HepG2 (cell line): ENCODE measurements around the gene ABHD18. TPM values are rescaled to one million over a fixed set of nuclear protein-coding genes. Genes with fewer than 3 reads are reported as not detected.

Experiments used
- DMTF1 ChIP-seq: sonication (generic); formaldehyde crosslinking; IDR thresholded peaks from 2 replicates; pipeline ENCODE4 v1.4.0; 2020; ENCODE audit warnings: mild to moderate bottlenecking, missing genetic modification reagents
- ETV6 ChIP-seq: sonication (generic); formaldehyde crosslinking; conservative IDR thresholded peaks from 2 replicates; pipeline ENCODE4 v1.4.0; 2020; ENCODE audit warnings: missing genetic modification reagents
- FOXJ3 ChIP-seq: sonication (generic); formaldehyde crosslinking; IDR thresholded peaks from 2 replicates; pipeline ENCODE4 v1.4.0; 2020; ENCODE audit warnings: missing genetic modification reagents, mild to moderate bottlenecking, borderline replicate concordance
- HHEX ChIP-seq: IDR thresholded peaks from 2 replicates; pipeline ENCODE4 v1.6.1; 2016; ENCODE audit warnings: control low read depth
- KLF11 ChIP-seq: IDR thresholded peaks from 2 replicates; pipeline ENCODE4 v1.6.1; 2016; ENCODE audit warnings: missing compliant biosample characterization
- KMT2B ChIP-seq: IDR thresholded peaks from 2 replicates; pipeline ENCODE4 v1.6.1; 2016; ENCODE audit warnings: missing genetic modification reagents, missing compliant biosample characterization
- NBN ChIP-seq: fragments of 450-650 bp; conservative IDR thresholded peaks from 2 replicates; pipeline ENCODE4 v1.6.1; 2017
- NR2F2 ChIP-seq: IDR thresholded peaks from 2 replicates; pipeline ENCODE4 v1.6.1; 2012; ENCODE audit warnings: low read depth, inconsistent platforms, borderline replicate concordance
- RARG ChIP-seq: sonication (generic); formaldehyde crosslinking; IDR thresholded peaks from 2 replicates; pipeline ENCODE4 v1.4.0; 2020; ENCODE audit warnings: low read depth, mild to moderate bottlenecking, missing genetic modification reagents
- REL ChIP-seq: sonication (generic); formaldehyde crosslinking; conservative IDR thresholded peaks from 2 replicates; pipeline ENCODE4 v1.8.0; 2022; ENCODE audit warnings: mild to moderate bottlenecking, missing genetic modification reagents, moderate library complexity
- SSRP1 ChIP-seq: IDR thresholded peaks from 2 replicates; pipeline ENCODE4 v1.6.1; 2016; ENCODE audit warnings: control low read depth
- YEATS2 ChIP-seq: sonication (generic); formaldehyde crosslinking; IDR thresholded peaks from 2 replicates; pipeline ENCODE4 v1.4.0; 2020; ENCODE audit warnings: missing genetic modification reagents, borderline replicate concordance
- ZBTB20 ChIP-seq: sonication (generic); formaldehyde crosslinking; IDR thresholded peaks from 2 replicates; pipeline ENCODE4 v1.8.1; 2023; ENCODE audit warnings: missing genetic modification reagents, low read depth, mild to moderate bottlenecking, borderline replicate concordance
- ZBTB21 ChIP-seq: sonication (generic); formaldehyde crosslinking; IDR thresholded peaks from 2 replicates; pipeline ENCODE4 v1.4.0; 2020; ENCODE audit warnings: missing genetic modification reagents
- ZBTB25 ChIP-seq: IDR thresholded peaks from 2 replicates; pipeline ENCODE4 v1.6.1; 2018; ENCODE audit warnings: missing genetic modification reagents
- ZBTB8A ChIP-seq: sonication (generic); formaldehyde crosslinking; IDR thresholded peaks from 2 replicates; pipeline ENCODE4 v1.4.0; 2020; ENCODE audit warnings: mild to moderate bottlenecking, low read depth, missing genetic modification reagents, borderline replicate concordance
- ZNF124 ChIP-seq: sonication (generic); formaldehyde crosslinking; IDR thresholded peaks from 2 replicates; pipeline ENCODE4 v1.4.0; 2020; ENCODE audit warnings: missing genetic modification reagents
- ZNF225 ChIP-seq: sonication (generic); formaldehyde crosslinking; IDR thresholded peaks from 2 replicates; pipeline ENCODE4 v1.4.0; 2020; ENCODE audit warnings: mild to moderate bottlenecking, missing genetic modification reagents
- ZNF264 ChIP-seq: sonication (generic); formaldehyde crosslinking; IDR thresholded peaks from 2 replicates; pipeline ENCODE4 v1.4.0; 2020; ENCODE audit warnings: missing genetic modification reagents
- ZNF468 ChIP-seq: sonication (generic); formaldehyde crosslinking; IDR thresholded peaks from 2 replicates; pipeline ENCODE4 v1.8.0; 2022; ENCODE audit warnings: mild to moderate bottlenecking, moderate library complexity, missing genetic modification reagents
- ZNF484 ChIP-seq: sonication (generic); formaldehyde crosslinking; IDR thresholded peaks from 2 replicates; pipeline ENCODE4 v1.5.1; 2020; ENCODE audit warnings: mild to moderate bottlenecking, low read depth, missing genetic modification reagents, borderline replicate concordance
- ZNF552 ChIP-seq: sonication (generic); formaldehyde crosslinking; IDR thresholded peaks from 2 replicates; pipeline ENCODE4 v1.9.0; 2022; ENCODE audit warnings: missing genetic modification reagents, mild to moderate bottlenecking, borderline replicate concordance
- ZNF674 ChIP-seq: sonication (generic); formaldehyde crosslinking; IDR thresholded peaks from 2 replicates; pipeline ENCODE4 v1.5.0; 2020; ENCODE audit warnings: low read depth, mild to moderate bottlenecking, missing genetic modification reagents
- polyA plus RNA-seq, 8 experiments: library from polyadenylated mRNA; depleted of rRNA in 3 of 8; stranded (reverse) in 7 of 8; unstranded in 1 of 8; fragments of >200 nt; fragmentation: Illumina TruSeq in 4 of 8; extraction: Trizol in 4 of 8; gene quantifications; 2 replicates each; pipeline versions ENCODE4 v1.2.1 to v1.2.3, GENCODE V29; 2011 to 2016; ENCODE audit warnings: low read depth in 4 of 8, missing spikeins in 1 of 8, mixed read lengths in 1 of 8; ENCODE audit not compliant: insufficient read depth in 1 of 8
- total RNA-seq, 5 experiments: library from RNA; depleted of rRNA; stranded (reverse); fragments of >200 nt; fragmentation: Illumina TruSeq; extraction: Trizol; gene quantifications; 2 replicates each; pipeline ENCODE4 v1.2.3, GENCODE V29; 2016; ENCODE audit warnings: low read depth in 1 of 5
- TF ChIP-seq, protein P1 (sequence below): sonication (generic); formaldehyde crosslinking; IDR thresholded peaks from 2 replicates; pipeline ENCODE4 v1.4.0; 2020; ENCODE audit warnings: missing genetic modification reagents, borderline replicate concordance
- TF ChIP-seq, protein P2 (sequence below): sonication (generic); formaldehyde crosslinking; IDR thresholded peaks from 2 replicates; pipeline ENCODE4 v1.8.1; 2023; ENCODE audit warnings: mild to moderate bottlenecking, missing genetic modification reagents, borderline replicate concordance

ABHD18 gene
- total and polyA plus RNA-seq, 2 of the 13 experiments (the other 11 are each of a cell fraction or from before 2014, with no cell fraction given) = 5.5 to 16.3 TPM

GRCh38 chr4:127965062-127965802 lies at the start of gene ABHD18, which contains the start of gene MFSD8 (continued):
- TF ChIP-seq ZNF124 (CRISPR knock-in tag) = no peak; the same call in 1 of the 2 replicates
- peak; percentile 68; the same call in 1 of the 2 replicates for TF ChIP-seq NR2F2
- TF ChIP-seq ZNF552 (CRISPR knock-in tag) = peak; percentile 33; the same call in 1 of the 2 replicates
- no peak for TF ChIP-seq ETV6
- TF ChIP-seq ZNF674 = no peak
- no peak for TF ChIP-seq SSRP1 (CRISPR knock-in tag)
- TF ChIP-seq KMT2B (CRISPR knock-in tag) = peak; percentile 88
- no peak for TF ChIP-seq ZBTB21 (CRISPR knock-in tag)
- TF ChIP-seq ZNF225 (CRISPR knock-in tag) = 0 out of 2 replicates have a peak, but pooled peaks have one; percentile 16
- no peak for TF ChIP-seq NBN
- peak; percentile 77; the same call in 1 of the 2 replicates for TF ChIP-seq YEATS2 (CRISPR knock-in tag)
- no peak for TF ChIP-seq HHEX (CRISPR knock-in tag)
- TF ChIP-seq, protein P1, sequence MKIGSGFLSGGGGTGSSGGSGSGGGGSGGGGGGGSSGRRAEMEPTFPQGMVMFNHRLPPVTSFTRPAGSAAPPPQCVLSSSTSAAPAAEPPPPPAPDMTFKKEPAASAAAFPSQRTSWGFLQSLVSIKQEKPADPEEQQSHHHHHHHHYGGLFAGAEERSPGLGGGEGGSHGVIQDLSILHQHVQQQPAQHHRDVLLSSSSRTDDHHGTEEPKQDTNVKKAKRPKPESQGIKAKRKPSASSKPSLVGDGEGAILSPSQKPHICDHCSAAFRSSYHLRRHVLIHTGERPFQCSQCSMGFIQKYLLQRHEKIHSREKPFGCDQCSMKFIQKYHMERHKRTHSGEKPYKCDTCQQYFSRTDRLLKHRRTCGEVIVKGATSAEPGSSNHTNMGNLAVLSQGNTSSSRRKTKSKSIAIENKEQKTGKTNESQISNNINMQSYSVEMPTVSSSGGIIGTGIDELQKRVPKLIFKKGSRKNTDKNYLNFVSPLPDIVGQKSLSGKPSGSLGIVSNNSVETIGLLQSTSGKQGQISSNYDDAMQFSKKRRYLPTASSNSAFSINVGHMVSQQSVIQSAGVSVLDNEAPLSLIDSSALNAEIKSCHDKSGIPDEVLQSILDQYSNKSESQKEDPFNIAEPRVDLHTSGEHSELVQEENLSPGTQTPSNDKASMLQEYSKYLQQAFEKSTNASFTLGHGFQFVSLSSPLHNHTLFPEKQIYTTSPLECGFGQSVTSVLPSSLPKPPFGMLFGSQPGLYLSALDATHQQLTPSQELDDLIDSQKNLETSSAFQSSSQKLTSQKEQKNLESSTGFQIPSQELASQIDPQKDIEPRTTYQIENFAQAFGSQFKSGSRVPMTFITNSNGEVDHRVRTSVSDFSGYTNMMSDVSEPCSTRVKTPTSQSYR (CRISPR knock-in tag) = peak; percentile 45; the same call in 1 of the 2 replicates
- TF ChIP-seq ZBTB8A (CRISPR knock-in tag) = no peak
- no peak for TF ChIP-seq ZNF484
- TF ChIP-seq ZBTB20 (CRISPR knock-in tag) = 0 out of 2 replicates have a peak, but pooled peaks have one; percentile 62
- no peak for TF ChIP-seq ZNF264 (CRISPR knock-in tag)
- TF ChIP-seq ZBTB25 (CRISPR knock-in tag) = peak; percentile 74; the same call in 1 of the 2 replicates
- TF ChIP-seq RARG (CRISPR knock-in tag) = no peak
- TF ChIP-seq, protein P2, sequence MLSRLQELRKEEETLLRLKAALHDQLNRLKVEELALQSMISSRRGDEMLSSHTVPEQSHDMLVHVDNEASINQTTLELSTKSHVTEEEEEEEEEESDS (CRISPR knock-in tag) = no peak; the same call in 1 of the 2 replicates
- TF ChIP-seq REL (CRISPR knock-in tag) = peak; percentile 78; the same call in 1 of the 2 replicates
- no peak for TF ChIP-seq ZNF468
- TF ChIP-seq FOXJ3 = no peak; the same call in 1 of the 2 replicates
- no peak for TF ChIP-seq DMTF1 (CRISPR knock-in tag)
- TF ChIP-seq KLF11 = peak; percentile 28; the same call in 1 of the 2 replicates
